Urothelium cell line (cell line): Measurements from ENCODE around the gene ANO8.

Experiments used
- DNase-seq: peaks from one replicate; pipeline ENCODE4 v3.0.0; 2011; ENCODE audit warnings: low spot score, mixed read lengths
- FAIRE-seq: peaks from 2 replicates; lab custom pipeline; 2011; peaks lifted over from hg19 to GRCh38; lab: Jason Lieb, UNC

Gene ANO8

GRCh38 chr19:17346109-17346671 lies 11.5 kb upstream of the ANO8 start:
- DNase-seq (peak; percentile 74), FAIRE-seq (no peak)

GRCh38 chr19:17341845-17342244 lies 7.2 kb upstream of the ANO8 start:
- DNase-seq: no peak
- FAIRE-seq: no peak

DNA sequence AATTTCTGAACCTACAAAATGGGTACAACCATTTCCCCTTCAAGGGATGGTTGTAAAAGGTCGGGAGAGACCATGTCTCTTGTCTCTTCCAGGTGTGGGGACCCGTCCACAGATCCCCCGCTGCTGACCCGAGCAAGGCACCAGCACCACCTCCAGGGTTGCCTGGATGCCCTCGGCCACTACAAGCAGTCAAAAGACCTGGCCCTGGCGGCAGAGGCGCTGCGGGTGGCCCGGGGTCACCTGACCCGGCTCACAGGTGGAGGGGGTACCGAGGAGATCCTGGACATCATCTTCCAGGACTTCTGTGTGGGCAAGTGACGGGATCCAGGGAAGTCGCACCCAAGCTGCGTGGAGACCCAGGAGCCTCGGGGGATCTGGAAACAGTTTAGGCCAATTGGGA lies 6.7 kb upstream of the ANO8 start:
- FAIRE-seq: no peak
- DNase-seq: no peak

DNA sequence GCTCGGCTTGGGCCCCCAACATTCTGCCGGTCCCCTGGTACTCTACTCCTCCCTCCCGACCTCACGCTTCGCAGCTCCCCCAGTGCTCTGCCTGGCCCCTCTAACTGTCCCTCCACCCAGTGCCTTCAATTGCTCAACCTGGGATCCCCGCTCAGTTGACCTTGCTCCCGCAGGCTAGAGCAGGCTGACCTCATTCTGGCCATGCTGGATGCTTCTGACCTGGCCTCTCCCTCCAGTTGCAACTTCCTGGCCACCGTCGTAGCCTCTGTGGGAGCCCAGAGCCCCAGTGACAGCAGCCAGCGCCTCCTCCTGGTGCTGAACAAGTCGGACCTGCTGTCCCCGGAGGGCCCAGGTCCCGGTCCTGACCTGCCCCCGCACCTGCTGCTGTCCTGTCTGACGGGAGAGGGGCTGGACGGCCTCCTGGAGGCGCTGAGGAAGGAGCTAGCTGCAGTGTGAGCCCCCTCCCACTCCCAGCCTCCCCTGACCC lies 6.3 kb upstream of the ANO8 start:
- FAIRE-seq (no peak), DNase-seq (no peak)

DNA sequence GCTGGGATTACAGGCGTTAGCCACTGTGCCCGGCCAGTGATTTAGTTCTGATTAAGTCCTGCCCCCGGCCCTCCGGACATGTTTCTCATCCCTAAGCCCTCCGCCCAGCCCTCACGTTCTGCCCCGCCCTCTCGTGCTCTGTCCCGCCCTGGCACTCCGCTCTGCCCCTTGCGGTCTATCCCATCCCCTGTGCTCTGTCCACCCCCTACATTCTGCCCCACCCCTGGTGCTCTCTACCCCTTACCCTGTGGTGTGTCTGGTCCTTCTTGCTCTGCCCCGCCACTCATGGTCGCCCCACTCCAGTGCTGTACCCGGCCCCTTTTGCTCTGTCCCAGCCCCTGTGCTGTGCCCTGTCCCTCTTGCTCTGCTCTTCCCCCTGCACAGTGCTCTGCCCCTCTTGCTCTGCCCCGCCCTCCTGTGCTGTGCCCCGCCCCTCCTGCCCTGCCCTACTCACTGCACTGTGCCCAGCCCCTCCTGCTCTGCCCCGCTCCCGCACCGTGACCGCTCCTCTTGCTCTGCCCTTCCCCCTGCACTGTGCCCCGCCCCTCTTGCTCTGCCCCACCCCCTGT lies 5.7 kb upstream of the ANO8 start:
- no peak for DNase-seq
- FAIRE-seq: no peak

- FAIRE-seq (no peak), DNase-seq (no peak)
Measured at GRCh38 chr19:17339088-17339741, 4.6 kb upstream of the ANO8 start.

DNA sequence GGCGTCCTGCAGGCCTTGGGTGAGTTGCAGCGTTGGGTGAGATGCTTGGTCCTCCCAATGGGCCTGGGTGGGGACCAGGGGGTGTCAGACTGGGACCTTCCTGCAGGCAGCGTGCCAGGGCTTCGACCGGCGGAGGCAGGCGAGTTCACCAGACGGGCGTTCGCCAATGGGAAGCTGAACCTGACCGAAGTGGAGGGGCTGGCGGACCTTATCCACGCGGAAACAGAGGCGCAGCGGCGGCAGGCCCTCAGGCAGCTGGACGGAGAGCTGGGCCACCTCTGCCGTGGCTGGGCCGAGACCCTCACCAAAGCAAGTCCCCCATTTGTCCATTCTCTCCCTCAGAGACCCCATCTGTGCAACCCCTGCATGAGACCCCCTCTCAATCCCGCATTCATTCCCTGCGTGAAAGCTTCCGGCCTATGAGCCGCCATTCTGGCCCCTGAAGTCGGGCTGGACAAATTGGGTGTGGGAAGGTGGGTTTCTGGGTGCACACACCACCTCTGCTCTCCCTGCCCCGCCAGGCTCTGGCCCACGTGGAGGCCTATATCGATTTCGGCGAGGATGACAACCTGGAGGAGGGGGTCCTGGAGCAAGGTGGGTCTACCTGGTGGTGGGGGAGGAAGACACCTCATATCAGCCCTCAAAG lies 3.9 kb upstream of the ANO8 start:
- FAIRE-seq (no peak), DNase-seq (no peak)

GRCh38 chr19:17337675-17338432 lies 3.2 kb upstream of the ANO8 start:
- DNase-seq (no peak), FAIRE-seq (no peak)

DNA sequence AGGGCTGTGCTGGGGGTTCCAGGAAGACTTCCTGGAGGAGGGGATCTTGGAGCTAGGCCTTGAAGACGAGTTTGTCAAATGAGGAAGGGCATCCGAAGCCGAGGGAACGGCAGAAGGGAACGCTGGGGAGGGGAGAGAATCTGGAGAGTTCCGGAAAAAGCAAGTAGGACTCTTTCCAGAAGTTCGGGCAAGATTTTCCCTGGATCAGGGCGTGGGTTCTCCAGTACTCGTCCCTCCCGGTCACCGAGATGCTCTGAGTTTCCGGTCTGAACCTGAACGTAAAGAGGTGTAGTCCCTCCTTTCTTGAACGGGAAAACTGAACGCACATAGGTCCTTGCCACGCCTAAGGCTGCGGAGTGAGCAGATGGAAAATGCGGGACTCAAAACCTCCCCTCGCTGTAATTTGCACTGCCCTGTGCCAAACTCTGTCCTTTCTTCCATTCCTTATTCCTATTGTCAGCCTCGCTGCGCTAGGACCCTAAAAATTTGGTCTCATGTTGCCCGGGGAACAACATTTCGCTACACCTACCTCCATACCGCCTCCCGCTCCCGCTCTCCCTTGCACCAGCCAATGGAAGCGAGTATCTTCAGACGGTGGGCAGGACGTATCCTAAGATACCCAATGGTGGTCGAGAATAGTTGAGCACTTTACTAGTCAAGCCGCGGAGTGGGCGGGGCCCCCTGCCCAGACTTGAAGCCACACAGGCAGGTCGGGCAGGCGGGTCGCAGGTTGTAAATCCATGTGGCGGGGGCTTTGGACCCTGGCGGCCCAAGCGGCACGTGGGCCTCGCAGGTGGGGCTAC lies 2.4 kb upstream of the ANO8 start, which contains the start of gene GTPBP3:
Gene GTPBP3 (plus strand): TSS at position 682 of the 803 bp plus-strand sequence. CDS start 59 bp downstream, at position 741.
- DNase-seq (peak; percentile 91), FAIRE-seq (peak; percentile 78)

DNA sequence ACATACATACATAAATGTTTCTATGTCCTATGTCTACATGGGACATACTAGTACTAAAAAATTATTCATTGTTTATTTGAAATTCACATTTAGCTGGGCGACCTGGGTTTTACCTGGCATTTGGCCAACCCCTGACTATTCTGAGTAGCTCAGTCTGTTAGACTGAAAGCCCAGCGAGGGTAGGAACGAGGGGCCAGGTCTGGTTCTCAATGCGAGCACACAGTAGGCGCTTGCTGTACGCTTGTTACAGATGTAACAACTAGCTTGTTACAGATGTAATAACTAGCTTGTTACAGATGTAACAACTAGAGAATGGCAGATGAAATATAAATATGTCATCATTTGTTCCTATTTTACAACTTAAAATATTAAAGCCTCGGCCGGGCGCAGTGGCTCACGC lies 920 bp upstream of the ANO8 start:
- no peak for FAIRE-seq
- DNase-seq: no peak

- peak; percentile 64 for DNase-seq
- no peak for FAIRE-seq
Measured at GRCh38 chr19:17333611-17334413, 843 bp downstream of the ANO8 start.

- no peak for FAIRE-seq
Measured at GRCh38 chr19:17332677-17333581, 1.7 kb downstream of the ANO8 start.

DNA sequence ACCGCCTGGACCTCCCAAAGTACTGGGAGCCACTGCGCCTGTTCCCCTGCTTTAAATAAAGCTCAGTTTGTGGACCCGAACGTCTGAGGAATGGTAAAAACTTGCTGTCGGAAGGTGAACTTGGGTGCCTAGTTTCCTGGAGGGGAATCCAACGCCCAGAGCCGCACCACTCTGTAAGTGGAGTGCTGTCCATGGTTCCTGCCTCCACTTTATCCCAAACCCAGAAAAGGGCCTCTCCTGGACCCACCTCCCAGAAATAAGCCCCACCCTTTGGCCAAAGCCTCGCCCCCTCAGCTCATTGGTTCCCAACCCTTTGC lies 2.3 kb downstream of the ANO8 start:
- DNase-seq (no peak), FAIRE-seq (no peak)

More at GRCh38 chr19:17332677-17333581, 1.7 kb downstream of the ANO8 start:
- no peak for DNase-seq

- FAIRE-seq: no peak
- no peak for DNase-seq
Measured at GRCh38 chr19:17331045-17331558, 3.6 kb downstream of the ANO8 start.

GRCh38 chr19:17330262-17331044 lies 4.2 kb downstream of the ANO8 start:
- DNase-seq (no peak), FAIRE-seq (no peak)

DNA sequence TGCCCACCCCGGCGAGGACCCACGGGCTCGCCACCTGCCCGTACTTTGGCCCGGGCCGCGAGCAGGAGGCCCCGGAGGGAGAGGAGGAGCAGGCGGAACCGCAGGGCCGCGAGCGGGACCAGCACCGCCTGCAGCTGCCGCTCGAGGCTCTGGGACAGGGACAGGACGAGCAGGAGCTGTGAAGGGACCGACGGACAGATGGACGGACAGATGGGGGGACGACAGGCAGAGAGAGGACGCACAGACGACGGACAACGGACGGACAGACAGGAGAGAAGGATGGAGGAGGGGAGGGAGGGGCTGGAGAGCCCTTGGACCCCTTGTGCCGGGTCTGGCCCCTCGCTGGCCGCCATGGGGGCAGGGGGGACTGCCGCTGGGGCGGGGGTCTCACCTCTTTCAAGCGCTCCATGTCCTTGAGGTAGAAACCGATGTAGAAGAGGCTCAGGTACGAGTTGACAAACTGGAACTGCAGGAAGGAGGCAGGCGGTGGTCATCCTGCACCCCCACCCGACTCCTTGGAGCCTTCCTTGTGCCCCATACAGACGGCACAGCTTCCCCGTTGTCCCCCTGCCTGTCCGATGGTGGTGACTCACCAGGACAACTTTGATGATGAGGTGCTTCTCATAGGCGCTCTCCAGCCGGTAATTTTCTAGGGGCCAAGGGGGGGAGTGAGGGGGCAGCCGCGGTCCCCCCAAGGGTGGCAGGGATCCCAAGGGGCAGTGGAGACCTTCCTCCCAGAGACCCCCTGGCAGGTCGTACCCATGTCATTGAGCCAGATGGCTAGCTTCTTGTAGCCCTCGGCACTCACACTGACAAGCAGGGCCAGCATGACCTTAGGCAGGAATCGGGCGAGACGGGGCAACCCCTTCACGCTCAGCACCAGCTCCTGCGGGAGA lies 5.0 kb downstream of the ANO8 start:
- FAIRE-seq (no peak), DNase-seq (no peak)
